SU-DHL-6 (cell line): ENCODE measurements around the gene GNA14.

Source experiments
- H2AFZ ChIP-seq: fragments of 200-600 bp; sonication (generic); 2 replicates; pipeline ENCODE4 v1.6.1; 2014; ENCODE audit warnings: low read depth, mild to moderate bottlenecking, moderate library complexity, mixed read lengths, antibody characterized with exemption, low read length; ENCODE audit not compliant: severe bottlenecking
- H3F3A ChIP-seq: fragments of 200-600 bp; shearing (Covaris generic); 2 replicates; pipeline ENCODE4 v1.6.0; 2016; ENCODE audit warnings: antibody characterized with exemption, mild to moderate bottlenecking; ENCODE audit not compliant: insufficient read depth
- H3K27ac ChIP-seq: fragments of 200-600 bp; sonication (generic); 2 replicates; pipeline ENCODE4 v1.5.1; 2016; ENCODE audit warnings: low read depth, mild to moderate bottlenecking, low read length, moderate library complexity, mixed read lengths
- H3K27me3 ChIP-seq: fragments of 200-600 bp; sonication (generic), shearing (Covaris generic); 2 replicates; pipeline ENCODE4 v1.6.0; 2014; ENCODE audit warnings: mild to moderate bottlenecking, low read length
- H3K36me3 ChIP-seq: fragments of 200-600 bp; sonication (generic); 2 replicates; pipeline ENCODE4 v1.6.1; 2014; ENCODE audit warnings: mild to moderate bottlenecking, low read length, mixed read lengths
- H3K4me2 ChIP-seq: fragments of 300-600, 200-600 bp; shearing (Covaris generic), sonication (generic); 2 replicates; pipeline ENCODE4 v1.6.0; 2014; ENCODE audit warnings: low read length, low read depth, mild to moderate bottlenecking; ENCODE audit not compliant: poor library complexity, severe bottlenecking
- H3K4me3 ChIP-seq: fragments of 200-600 bp; sonication (generic); 2 replicates; pipeline ENCODE4 v1.5.1; 2014; ENCODE audit warnings: antibody characterized with exemption, low read length, mild to moderate bottlenecking, mixed read lengths; ENCODE audit not compliant: insufficient read depth, poor library complexity, severe bottlenecking
- H3K79me2 ChIP-seq: fragments of 200-600 bp; sonication (generic); 2 replicates; pipeline ENCODE4 v1.6.1; 2014; ENCODE audit warnings: mild to moderate bottlenecking, low read length, moderate library complexity; ENCODE audit not compliant: insufficient read depth
- H3K9ac ChIP-seq: fragments of 200-600 bp; sonication (generic); 2 replicates; pipeline ENCODE4 v1.7.0; 2014; ENCODE audit warnings: mild to moderate bottlenecking, low read length
- H3K9me2 ChIP-seq: fragments of 200-600 bp; sonication (generic); replicated peaks from 2 replicates; pipeline ENCODE4 v1.6.1; 2014; ENCODE audit warnings: low read length; ENCODE audit not compliant: insufficient read depth
- H3K9me3 ChIP-seq: fragments of 200-600 bp; sonication (generic); 2 replicates; pipeline ENCODE4 v1.6.1; 2014; ENCODE audit warnings: low read length, mixed read lengths; ENCODE audit not compliant: insufficient read depth
- H4K20me1 ChIP-seq: fragments of 200-600 bp; sonication (generic); 2 replicates; pipeline ENCODE4 v1.6.1; 2014; ENCODE audit warnings: low read depth, mild to moderate bottlenecking, antibody characterized with exemption, low read length, moderate library complexity, mixed read lengths
- EZH2phosphoT487 ChIP-seq: fragments of 200-600 bp; sonication (generic), shearing (Covaris generic); conservative IDR thresholded peaks from 2 replicates; pipeline ENCODE4 v1.6.1; 2018; ENCODE audit warnings: mild to moderate bottlenecking, antibody characterized with exemption, low read length, moderate library complexity, mixed read lengths
- TF ChIP-seq, protein P1 (sequence below): fragments of 200-600 bp; sonication (generic); IDR thresholded peaks from one replicate; pipeline ENCODE4 v1.5.1; 2017; ENCODE audit warnings: antibody characterized with exemption, mild to moderate bottlenecking, low read length, moderate library complexity; ENCODE audit not compliant: insufficient read depth, poor library complexity, severe bottlenecking

The GNA14 gene

DNA sequence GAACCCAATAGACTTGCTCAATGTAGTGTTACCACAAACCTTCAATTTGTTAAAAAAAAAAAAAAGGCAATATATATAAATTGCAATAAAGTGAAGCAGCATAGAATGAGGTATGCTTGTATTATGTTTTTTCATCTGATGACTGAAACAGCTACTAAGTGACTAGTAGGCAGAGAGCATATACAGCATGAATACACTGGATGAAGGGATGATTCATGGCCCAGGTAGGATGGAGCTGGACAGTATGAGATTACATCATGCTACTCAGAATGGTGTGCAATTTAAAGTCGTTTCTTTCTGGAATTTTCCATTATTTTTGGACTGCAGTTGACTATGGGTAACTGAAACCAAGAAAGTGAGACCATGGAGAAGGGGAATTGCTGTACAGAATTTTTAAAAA lies 161.2 kb downstream of the GNA14 start:
- Histone ChIP-seq H3K4me2 (no peak overlapping the region), H3K9me3 (no peaks in the 10 kb centered on the region), H3K79me2 (no peaks in the 10 kb centered on the region), H3K9me2 (no peaks in the 10 kb centered on the region), H3K27me3 (no peaks in the 10 kb centered on the region), H3K36me3 (no peaks in the 10 kb centered on the region), H3F3A (no peaks in the 10 kb centered on the region), H2AFZ (no peak overlapping the region), H3K27ac (no peak overlapping the region), H3K4me3 (no peak overlapping the region), H3K9ac (no peak overlapping the region), H4K20me1 (no peaks in the 10 kb centered on the region)
- TF ChIP-seq, protein P1, sequence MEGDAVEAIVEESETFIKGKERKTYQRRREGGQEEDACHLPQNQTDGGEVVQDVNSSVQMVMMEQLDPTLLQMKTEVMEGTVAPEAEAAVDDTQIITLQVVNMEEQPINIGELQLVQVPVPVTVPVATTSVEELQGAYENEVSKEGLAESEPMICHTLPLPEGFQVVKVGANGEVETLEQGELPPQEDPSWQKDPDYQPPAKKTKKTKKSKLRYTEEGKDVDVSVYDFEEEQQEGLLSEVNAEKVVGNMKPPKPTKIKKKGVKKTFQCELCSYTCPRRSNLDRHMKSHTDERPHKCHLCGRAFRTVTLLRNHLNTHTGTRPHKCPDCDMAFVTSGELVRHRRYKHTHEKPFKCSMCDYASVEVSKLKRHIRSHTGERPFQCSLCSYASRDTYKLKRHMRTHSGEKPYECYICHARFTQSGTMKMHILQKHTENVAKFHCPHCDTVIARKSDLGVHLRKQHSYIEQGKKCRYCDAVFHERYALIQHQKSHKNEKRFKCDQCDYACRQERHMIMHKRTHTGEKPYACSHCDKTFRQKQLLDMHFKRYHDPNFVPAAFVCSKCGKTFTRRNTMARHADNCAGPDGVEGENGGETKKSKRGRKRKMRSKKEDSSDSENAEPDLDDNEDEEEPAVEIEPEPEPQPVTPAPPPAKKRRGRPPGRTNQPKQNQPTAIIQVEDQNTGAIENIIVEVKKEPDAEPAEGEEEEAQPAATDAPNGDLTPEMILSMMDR, result no peak
- no peak for TF ChIP-seq EZH2phosphoT487

DNA sequence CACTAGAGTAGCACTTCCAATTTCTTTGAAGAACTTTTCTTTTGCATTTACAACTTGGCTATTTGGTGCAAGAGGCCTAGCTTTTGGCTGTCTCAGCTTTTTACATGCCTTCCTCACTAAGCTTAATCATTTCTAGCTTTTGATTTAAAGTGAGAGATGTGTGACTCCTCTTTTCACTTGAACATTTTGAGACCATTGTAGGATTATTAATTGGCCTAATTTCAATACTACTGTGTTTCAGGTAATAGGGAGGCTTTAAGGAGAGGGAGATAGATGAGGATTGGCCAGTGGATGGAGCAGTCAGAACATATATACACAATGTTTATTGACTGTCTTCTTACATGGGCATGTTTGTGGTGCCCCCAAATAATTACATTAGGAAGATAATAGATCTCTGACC lies 161.7 kb downstream of the GNA14 start:
- Histone ChIP-seq H4K20me1 (no peaks in the 10 kb centered on the region), H3K9me3 (no peaks in the 10 kb centered on the region), H3K9me2 (no peaks in the 10 kb centered on the region), H3K27me3 (no peaks in the 10 kb centered on the region), H2AFZ (no peak overlapping the region), H3K79me2 (no peaks in the 10 kb centered on the region), H3K9ac (no peak overlapping the region), H3F3A (no peaks in the 10 kb centered on the region), H3K4me3 (no peak overlapping the region), H3K4me2 (no peak overlapping the region), H3K36me3 (no peaks in the 10 kb centered on the region), H3K27ac (no peak overlapping the region)
- no peak for TF ChIP-seq EZH2phosphoT487
- TF ChIP-seq, protein P1, result no peak

DNA sequence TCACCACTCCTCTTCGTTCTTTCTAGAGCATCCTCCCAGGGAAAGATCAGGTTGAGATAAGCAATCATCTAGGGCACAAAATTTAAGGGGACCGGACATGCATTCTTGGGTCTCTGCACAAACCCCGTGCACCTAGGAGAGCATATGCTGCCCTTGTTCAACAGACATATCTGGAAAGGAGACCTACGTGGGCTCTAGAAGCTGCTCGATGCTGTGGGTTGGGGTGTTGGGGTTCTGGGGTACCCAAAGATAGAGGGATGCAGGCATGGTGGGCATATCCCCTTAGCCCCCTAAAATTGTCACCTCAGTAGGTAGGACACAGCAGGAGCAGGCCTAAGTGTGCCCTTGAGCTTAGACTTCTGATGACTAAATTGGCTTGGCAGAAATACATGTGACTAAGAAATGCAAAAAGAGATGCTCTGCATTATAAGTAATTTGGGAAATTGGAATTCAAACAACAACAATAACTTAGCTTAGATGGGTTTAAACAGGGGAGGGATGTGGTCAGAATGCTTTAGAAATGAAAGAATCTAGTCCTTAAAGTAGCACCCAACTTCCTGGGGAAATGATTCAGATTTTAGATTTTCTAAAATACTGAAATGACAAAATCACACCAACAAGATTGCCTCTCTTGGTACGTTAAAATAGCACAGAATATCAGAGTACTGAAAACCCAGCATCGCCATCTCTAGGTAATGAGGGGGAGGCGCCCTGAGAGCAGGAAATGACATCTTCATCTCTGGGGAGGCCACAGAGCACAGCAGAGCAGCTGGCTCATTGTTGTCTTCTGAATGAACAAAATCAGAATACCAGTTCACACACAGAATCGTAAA lies 172.3 kb downstream of the GNA14 start:
- H2AFZ ChIP-seq, result no peak overlapping the region

More for the DNA sequence above, 172.3 kb downstream of the GNA14 start:
- TF ChIP-seq, protein P1, result no peak
- TF ChIP-seq EZH2phosphoT487, result no peak
- Histone ChIP-seq H3K27me3 (no peaks in the 10 kb centered on the region), H3K79me2 (no peaks in the 10 kb centered on the region), H3K27ac (no peak overlapping the region), H3K4me2 (no peak overlapping the region), H4K20me1 (no peaks in the 10 kb centered on the region), H3K4me3 (no peak overlapping the region), H3K36me3 (no peaks in the 10 kb centered on the region), H3K9me2 (no peaks in the 10 kb centered on the region), H3K9ac (no peak overlapping the region), H3K9me3 (no peaks in the 10 kb centered on the region), H3F3A (no peaks in the 10 kb centered on the region)
